ENCODE measurements around the gene SLC24A4.

SLC24A4 gene

GRCh38 chr14:92316937-92317336 is 6.0 kb upstream of the SLC24A4 start:
- DNase-seq = peak; percentile 74

DNA sequence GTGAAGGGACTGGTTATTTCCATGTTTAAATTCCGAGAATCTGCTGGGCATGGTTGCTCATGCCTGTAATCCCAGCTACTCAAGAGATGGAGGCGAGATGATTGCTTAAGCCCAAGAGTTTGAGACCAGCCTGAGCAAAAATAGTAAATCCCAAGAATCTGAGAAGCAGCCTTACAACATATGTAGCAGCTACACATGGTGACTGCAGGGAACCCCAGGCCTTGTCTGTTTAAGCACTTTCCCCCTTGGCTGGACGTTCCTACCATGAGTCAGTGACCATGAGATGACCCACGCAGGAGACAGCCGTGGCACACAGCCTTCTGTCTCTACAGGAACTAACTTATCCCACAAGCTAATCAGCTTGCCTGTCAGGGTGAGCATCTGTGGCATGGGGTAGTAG is 5.5 kb upstream of the SLC24A4 start:
- no peak for DNase-seq

GRCh38 chr14:92321701-92322100 is 1.3 kb upstream of the SLC24A4 start:
- DNase-seq = no peak

GRCh38 chr14:92322516-92322915 is 449 bp upstream of the SLC24A4 start:
- DNase-seq = no peak

- DNase-seq = no peak
Observed at GRCh38 chr14:92323916-92324818, 1.2 kb downstream of the SLC24A4 start.

DNA sequence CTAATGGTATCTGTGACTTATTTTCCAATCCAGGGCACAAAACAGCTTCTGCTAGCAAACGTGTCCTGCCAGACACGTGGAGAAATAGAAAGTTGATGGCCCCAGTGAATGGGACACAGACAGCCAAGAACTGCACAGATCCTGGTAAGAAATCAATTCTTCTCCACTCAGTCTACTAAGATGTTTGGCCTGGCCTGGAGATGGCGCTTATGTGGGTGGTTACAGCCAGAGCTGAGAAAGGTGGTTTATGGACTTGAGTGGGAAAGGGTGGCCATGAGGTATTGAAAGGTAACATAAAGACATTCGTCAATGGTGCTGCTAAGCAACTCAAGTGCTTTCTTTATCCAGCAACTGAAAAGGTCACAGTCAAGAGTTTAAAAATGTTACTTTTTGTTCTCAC is 2.9 kb downstream of the SLC24A4 start:
- DNase-seq = no peak

DNA sequence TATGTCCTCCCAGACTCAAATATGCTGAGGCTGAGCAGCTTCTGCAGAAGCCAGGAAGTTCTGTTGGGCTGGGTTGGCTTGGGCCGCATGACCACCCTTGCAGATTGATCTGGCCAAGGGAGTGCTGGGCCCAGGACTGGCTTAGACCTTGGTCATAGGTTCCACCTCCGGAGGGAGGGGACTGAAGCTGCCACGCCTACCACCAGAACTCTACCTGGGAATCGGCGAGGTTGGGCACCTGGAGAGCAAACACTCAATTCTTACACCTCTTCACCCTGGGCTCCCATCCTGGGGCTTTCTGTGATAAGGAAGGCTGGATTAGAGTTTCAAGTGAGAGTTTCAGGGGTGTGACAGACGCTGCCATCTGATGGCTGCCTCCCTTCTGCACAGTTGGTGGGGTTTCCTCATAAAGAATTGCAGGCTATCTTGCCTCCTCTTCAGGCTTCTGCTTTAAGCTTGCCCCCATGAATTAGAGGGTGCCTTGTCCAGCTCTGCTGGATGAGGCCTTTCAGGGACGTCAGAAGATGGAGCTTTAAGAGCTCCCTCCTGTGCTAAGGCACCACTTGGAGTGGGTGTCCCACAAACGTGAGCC is 5.8 kb downstream of the SLC24A4 start:
- no peak for DNase-seq

DNA sequence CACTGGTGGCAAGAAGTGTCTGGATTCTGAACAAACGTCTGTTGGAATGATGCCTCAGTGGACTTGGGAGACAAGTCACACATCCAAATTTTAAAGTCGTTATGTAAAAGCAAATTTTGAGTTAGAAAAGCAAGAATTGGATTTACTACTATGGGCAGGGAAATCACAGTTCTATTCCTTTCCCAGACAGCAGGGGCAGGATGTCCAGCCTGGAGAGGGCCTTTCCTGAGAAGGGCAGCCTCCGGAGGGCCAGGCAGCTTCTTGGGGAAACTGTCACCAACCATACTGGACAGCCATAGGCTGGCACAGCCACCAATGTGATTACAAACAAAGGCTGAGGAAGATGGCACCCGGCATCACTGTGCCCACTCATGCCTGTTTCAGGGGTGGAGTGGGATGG is 11.1 kb downstream of the SLC24A4 start:
- no peak for DNase-seq

GRCh38 chr14:92336363-92336762 is 13.4 kb downstream of the SLC24A4 start:
- no peak for DNase-seq

DNA sequence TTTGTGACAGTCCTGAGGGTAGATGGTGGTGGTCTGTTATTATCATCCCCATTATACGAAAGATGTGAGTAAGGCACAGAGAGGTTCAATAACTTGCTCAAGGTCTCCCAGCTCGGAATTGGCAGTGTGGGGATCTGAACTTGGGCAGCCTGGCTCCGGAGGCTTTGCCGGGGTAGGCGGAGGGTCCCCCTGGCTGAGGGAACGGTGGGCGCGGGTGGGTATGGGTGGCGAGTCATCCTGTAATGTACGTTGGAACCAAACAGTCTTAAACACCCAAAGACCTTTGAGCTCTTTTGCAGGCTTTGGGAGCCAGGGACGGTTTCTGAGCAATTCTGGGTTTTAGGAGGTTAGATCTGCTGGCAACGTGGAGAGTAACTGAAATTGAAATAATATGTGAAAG is 16.5 kb downstream of the SLC24A4 start:
- DNase-seq = no peak

- no peak for DNase-seq
Observed at GRCh38 chr14:92340071-92340470, 17.1 kb downstream of the SLC24A4 start.

DNA sequence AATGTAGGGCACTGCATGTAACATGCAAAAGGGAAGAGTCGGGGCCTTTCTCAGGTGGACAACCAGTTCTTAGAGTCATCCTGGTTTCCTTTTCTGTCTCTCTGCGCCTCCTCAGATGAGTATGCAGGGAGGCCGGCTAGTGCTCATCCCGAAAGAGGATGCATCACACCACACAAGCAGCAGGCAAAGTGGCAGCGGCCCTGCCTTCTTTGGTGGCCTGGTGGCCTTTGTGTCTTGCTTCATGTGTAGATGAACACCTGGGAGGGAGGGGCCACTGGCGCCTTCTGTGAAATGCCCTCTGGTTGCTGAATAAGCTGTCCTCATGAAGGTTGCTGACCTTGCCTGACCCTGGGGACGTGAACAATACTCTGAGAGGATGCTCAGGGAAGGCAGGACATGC is 18.0 kb downstream of the SLC24A4 start:
- peak; percentile 24 for DNase-seq

DNA sequence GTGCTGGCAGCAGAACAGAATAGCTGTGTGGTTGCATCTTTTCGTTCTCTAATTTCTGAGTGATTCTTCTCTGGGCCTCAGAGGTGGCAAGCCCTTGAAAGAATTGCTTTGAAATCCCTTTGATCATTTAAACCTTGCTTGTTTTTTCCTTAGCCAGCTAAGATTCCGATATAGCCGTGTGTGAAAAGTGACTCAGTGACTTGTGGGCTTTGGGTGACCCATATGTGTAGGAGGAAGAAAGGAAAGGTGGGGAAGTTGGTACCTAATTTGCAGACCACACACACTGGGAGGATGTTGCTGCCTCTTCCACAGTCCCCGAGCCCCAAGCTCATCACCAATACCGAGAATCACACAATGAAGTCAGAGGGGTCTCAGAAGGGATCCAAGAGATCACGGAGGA is 18.8 kb downstream of the SLC24A4 start:
- no peak for DNase-seq

GRCh38 chr14:92348154-92348553 is 25.2 kb downstream of the SLC24A4 start:
- DNase-seq = peak; percentile 97

- DNase-seq = no peak
Observed at GRCh38 chr14:92351750-92352149, 28.8 kb downstream of the SLC24A4 start.

GRCh38 chr14:92352158-92352985 is 29.4 kb downstream of the SLC24A4 start:
- no peak for DNase-seq

DNA sequence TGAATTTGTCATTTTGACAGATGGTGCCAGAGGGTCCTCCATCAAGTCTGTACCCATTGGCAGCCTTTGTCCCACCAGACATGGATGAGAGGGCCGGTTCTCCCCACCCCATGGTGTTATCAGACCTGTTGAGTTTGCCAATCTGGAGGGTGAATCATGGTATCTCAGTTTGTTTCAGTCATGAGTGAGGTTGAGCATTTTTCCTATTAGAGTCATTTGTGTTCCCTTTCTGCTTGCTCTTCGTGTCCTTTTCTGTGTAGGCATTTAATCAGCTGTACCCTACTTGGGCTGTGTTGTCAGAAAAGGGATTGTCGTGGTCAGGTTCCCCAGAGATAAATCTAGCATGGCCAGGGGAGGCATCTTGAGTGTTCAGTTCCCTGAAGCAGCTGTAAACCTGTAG is 30.5 kb downstream of the SLC24A4 start:
- DNase-seq = no peak

DNA sequence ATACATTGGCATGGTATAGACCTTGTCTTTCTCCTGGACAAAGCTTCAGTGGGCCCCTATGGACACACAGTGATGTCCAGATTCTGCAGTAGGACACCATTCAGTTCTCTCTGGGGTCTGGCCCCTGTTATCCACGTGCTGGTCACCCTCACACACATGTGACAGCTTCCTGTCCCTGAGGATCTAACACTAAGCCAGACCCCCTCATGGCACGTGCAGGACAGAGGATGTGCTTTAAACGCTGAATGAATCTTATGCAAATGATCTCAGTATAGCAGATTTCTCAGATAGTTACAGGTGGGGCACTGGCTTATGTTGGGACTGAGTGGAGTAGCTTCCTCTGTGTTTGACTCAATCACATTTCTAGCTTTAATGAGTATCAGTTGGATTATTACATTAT is 33.7 kb downstream of the SLC24A4 start:
- no peak for DNase-seq

DNA sequence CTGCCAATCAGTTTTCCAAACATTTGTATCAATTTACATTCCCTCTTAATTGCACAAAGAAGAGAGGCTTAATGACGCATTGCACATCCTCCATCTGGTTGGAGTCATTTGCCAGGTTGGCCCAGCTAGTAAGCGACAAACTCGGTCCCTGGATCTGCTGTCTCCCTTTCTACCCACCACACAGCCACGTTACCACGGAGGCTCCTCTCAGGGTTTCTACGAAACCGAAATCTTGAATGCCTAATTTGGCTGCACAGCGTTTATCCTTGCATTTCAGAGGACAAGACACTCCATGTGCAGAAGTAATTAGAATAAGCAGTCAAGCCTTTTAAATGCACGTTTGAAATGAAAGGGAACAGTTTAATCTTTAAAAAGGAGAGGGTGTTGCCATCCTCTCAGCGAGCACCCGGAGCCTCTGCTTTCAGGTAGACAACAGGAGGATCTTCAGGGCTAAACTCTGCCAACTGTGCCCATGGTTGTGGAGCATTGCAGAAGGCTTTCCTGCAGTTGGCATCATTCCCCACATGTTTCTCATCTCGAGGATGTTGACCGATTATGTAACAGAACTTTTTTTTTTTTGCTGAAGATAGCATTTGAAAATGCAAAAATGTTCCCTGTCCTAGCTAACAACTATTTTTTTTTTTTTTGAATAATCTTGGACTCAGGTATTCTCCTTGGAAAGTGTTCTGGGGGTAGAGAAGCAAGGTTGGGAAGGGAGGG is 37.8 kb downstream of the SLC24A4 start:
- DNase-seq = no peak

DNA sequence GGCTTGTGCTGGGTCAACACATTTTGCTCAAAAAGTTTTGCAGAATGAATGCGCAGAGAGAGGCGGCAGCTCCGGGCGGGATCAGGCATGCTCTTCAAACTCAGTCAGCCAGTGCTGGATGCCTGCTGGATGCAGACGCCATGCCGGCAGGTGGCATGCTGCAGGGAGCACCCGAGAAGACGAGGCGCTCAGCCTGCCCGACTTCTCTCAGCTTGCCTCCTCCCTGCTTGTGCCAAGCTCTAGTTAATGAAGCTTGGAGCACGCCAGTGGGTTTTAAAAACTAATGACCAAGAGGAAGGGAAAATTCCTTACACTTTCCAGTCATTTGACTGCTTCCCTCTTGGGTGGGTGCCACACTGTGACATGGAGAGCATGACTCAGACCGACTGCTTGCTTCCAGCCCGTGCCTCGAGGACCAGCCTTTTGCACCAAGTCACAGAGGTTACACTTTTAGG is 39.8 kb downstream of the SLC24A4 start:
- peak; percentile 26 for DNase-seq

DNA sequence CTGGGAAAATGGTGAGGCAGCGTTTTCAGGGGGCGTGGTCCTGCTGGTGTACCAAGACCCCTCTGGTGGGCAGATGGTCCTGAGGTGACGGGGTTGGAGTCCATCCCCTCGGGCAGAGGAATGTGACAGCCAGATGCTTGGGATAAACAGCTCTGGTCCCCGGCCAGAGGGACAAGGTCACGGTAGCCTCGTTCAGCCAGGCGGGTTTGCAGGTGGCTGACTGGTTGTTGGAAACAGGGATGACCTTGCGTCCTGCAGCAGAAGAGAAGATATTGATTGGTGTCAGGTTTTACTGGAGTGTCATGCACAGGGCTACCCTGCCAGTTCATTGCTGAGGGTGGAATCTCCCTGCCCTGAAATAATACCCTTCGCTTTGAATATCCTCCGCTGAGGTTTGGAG is 43.3 kb downstream of the SLC24A4 start:
- no peak for DNase-seq

DNA sequence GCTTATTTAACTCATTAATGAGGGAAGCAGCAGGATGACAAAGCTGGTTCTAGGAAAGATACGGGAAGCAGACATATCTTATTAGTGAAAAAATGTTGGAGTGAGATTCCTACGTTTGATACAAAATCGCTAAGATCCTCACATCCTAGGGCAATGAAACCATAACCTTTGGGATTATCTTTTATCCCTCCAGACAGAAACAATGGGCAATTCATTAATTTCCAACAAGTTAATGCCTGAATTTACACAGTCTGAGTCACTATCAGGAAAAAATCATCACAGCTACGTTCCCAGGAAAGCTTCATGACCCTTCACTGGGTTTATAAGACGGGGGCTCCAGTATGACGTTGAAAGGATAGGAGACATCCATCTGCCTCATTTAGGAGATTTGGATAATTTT is 45.0 kb downstream of the SLC24A4 start:
- DNase-seq = no peak

DNA sequence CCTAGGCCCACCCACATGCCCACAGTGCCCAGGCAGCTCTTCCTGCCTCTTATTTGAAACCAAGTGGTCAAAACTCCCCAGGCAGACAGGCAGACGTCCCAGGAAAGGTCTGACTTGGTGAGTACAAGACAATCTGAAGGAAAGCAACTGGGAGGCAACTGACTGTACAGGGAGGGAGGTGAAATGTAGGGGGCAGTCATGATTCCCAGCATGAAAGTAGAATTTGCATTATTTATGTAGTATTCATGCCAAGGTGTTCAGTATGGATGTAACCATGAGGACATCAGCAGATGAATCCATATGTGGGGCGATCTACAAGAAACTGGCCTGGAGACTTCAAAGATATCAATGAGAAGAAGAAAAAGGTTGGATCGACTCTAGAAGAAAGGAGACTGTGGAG is 46.1 kb downstream of the SLC24A4 start:
- no peak for DNase-seq

All from DMS153 (cell line).